ENCODE data around the gene SPEF2.

SPEF2 gene

GRCh38 chr5:35600591-35600990 is 17.1 kb upstream of the SPEF2 start:
- TF ChIP-seq CTCF (IDR thresholded peaks at IDR 0.05; ENCODE audit: insufficient read depth, low read length) = no peak
- TF ChIP-seq SPI1 (IDR thresholded peaks at IDR 0.05; ENCODE audit: borderline replicate concordance, low read depth) = no peak
- TF ChIP-seq REST (IDR thresholded peaks at IDR 0.05; ENCODE audit: insufficient replicate concordance, low read depth) = no peak
- no peak for TF ChIP-seq GABPA (IDR thresholded peaks at IDR 0.05; ENCODE audit: low read depth)
- no peak for TF ChIP-seq POLR2AphosphoS5 (IDR thresholded peaks at IDR 0.05; ENCODE audit: low read depth)
- Histone ChIP-seq H3K27ac (replicated peaks) (no peak overlapping the region), H3K27me3 (ENCODE audit: insufficient read depth, poor library complexity, severe bottlenecking) (no peaks in the 10 kb centered on the region), H3K4me3 (replicated peaks; ENCODE audit: insufficient read depth, low read length) (no peak overlapping the region)
- no peak for DNase-seq (ENCODE audit: low read depth in 1 of 2, low spot score in 1 of 2)

GRCh38 chr5:35608881-35609779 is 8.5 kb upstream of the SPEF2 start:
- H3K27me3 ChIP-seq (ENCODE audit: insufficient read depth, poor library complexity, severe bottlenecking) = no peaks in the 10 kb centered on the region
- H3K27ac ChIP-seq (replicated peaks) = no peak overlapping the region
- TF ChIP-seq POLR2AphosphoS5 (IDR thresholded peaks at IDR 0.05; ENCODE audit: low read depth) = no peak
- TF ChIP-seq CTCF (IDR thresholded peaks at IDR 0.05; ENCODE audit: insufficient read depth, low read length) = no peak
- TF ChIP-seq REST (IDR thresholded peaks at IDR 0.05; ENCODE audit: insufficient replicate concordance, low read depth) = no peak
- TF ChIP-seq SPI1 (IDR thresholded peaks at IDR 0.05; ENCODE audit: borderline replicate concordance, low read depth) = no peak
- TF ChIP-seq GABPA (IDR thresholded peaks at IDR 0.05; ENCODE audit: low read depth) = no peak
- no peak overlapping the region for H3K4me3 ChIP-seq (replicated peaks; ENCODE audit: insufficient read depth, low read length)
- no peak for DNase-seq (ENCODE audit: low read depth in 1 of 2, low spot score in 1 of 2)

GRCh38 chr5:35617060-35617434 is 616 bp upstream of the SPEF2 start:
- Histone ChIP-seq H3K4me3 (replicated peaks; ENCODE audit: insufficient read depth, low read length) (peak overlapping the region; percentile 98), H3K27me3 (ENCODE audit: insufficient read depth, poor library complexity, severe bottlenecking) (no peaks in the 10 kb centered on the region), H3K27ac (replicated peaks) (peak overlapping the region; percentile 89)
- TF ChIP-seq CTCF (IDR thresholded peaks at IDR 0.05; ENCODE audit: insufficient read depth, low read length) (no peak), SPI1 (IDR thresholded peaks at IDR 0.05; ENCODE audit: borderline replicate concordance, low read depth) (no peak), GABPA (IDR thresholded peaks at IDR 0.05; ENCODE audit: low read depth) (no peak), REST (IDR thresholded peaks at IDR 0.05; ENCODE audit: insufficient replicate concordance, low read depth) (no peak), POLR2AphosphoS5 (IDR thresholded peaks at IDR 0.05; ENCODE audit: low read depth) (no peak)
- DNase-seq (ENCODE audit: low read depth in 1 of 2, low spot score in 1 of 2) = no peak

Data from HL-60 (cell line).